ENCODE measurements around the gene MORC1. TPM values are rescaled to one million over a fixed set of nuclear protein-coding genes. Genes with fewer than 3 reads are reported as not detected.

The MORC1 gene
- polyA plus RNA-seq, 4 donors, result not detected

DNA sequence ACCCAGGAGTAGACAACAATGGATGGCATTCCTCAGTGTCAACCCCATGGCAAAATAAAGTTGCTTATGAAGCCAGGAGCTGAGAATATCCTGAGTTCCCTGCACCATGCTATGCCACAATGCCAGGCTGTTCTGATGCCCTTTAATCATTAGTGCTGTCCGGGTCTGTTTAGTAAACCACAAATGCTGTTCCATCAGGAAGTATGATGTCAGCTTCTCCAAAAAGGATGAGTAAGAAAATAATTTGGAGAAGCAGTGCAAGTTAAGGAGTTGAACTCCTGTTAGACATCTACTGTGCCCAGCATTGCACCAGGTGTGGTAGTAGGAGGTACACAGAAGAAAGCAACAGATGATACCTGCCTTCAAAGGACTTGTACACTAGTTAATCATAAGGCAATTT is 96.4 kb downstream of the MORC1 start:
- no peak for FAIRE-seq
- WGBS, 3 donors, result 38 to 60% (median 38%) methylated on average over 1 of the region's 1 CpG

DNA sequence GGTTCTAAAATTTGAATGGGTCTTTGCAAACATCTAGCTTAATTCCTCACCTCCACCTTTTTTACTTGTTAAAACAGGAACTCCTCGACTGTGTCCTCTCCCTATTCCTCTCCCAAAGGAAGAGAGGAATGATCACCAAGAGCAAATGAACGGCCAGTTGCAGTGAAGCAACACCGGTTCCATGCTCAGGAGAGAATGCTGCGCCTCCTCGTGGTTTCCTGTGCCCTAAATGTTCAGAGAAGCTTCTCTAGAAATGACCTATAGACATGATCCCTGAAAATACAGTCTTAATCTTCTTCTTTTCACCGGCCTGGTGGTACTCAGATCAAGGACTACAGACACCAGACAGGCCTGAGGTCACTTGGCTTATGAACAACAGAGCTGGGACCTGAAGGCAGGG is 99.1 kb downstream of the MORC1 start:
- Histone ChIP-seq H3K27me3 (ENCODE audit: control insufficient read depth in 3 of 3, insufficient read depth in 3 of 3, low read length in 3 of 3) (no peaks in the 10 kb centered on the region), H3K36me3 (ENCODE audit: control insufficient read depth in 3 of 3, insufficient read depth in 2 of 3, low read depth in 1 of 3, low read length in 3 of 3) (no peaks in the 10 kb centered on the region), H3K4me3 (ENCODE audit: low read depth in 1 of 3, low read length in 3 of 3) (no peak overlapping the region), H3K9me3 (ENCODE audit: control insufficient read depth in 2 of 2, insufficient read depth in 1 of 2, low read depth in 1 of 2, low read length in 1 of 2) (no peaks in the 10 kb centered on the region), H3K27ac (ENCODE audit: low read depth in 1 of 3, low read length in 2 of 3) (no peak overlapping the region), H3K4me1 (ENCODE audit: control insufficient read depth in 3 of 3, insufficient read depth in 2 of 3, low read depth in 1 of 3, low read length in 2 of 3) (no peaks in the 10 kb centered on the region)
- 62 to 71% (median 71%) methylated on average over 6 of the region's 6 CpGs for WGBS, 3 donors
- DNase-seq (no peak), FAIRE-seq (no peak)

More for the DNA sequence above, 96.4 kb downstream of the MORC1 start:
- Histone ChIP-seq H3K4me1 (ENCODE audit: control insufficient read depth in 3 of 3, insufficient read depth in 2 of 3, low read depth in 1 of 3, low read length in 2 of 3) (no peaks in the 10 kb centered on the region), H3K9me3 (ENCODE audit: control insufficient read depth in 2 of 2, insufficient read depth in 1 of 2, low read depth in 1 of 2, low read length in 1 of 2) (no peaks in the 10 kb centered on the region), H3K36me3 (ENCODE audit: control insufficient read depth in 3 of 3, insufficient read depth in 2 of 3, low read depth in 1 of 3, low read length in 3 of 3) (no peaks in the 10 kb centered on the region), H3K27ac (ENCODE audit: low read depth in 1 of 3, low read length in 2 of 3) (no peak overlapping the region), H3K4me3 (ENCODE audit: low read depth in 1 of 3, low read length in 3 of 3) (no peak overlapping the region), H3K27me3 (ENCODE audit: control insufficient read depth in 3 of 3, insufficient read depth in 3 of 3, low read length in 3 of 3) (no peaks in the 10 kb centered on the region)
- no peak for DNase-seq

DNA sequence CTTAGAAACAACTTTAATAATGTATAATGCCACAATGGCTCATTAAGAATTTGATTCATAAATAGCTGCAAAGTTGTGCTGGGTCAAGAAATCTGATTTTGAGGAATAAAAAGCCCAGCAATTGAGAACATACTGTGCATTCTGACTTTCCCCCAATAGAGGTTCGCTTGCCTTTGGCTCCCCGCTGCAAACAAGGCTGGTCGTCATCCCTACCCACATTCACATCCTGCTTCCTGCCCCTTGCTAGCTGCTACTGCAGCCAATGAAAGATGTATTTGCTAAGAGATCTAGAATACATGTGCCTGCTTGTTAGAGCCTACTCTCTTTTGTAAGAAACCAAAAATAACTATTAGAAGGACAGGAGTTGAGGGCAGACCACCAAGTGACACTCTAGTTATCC is 112.5 kb downstream of the MORC1 start:
- Histone ChIP-seq H3K27me3 (ENCODE audit: control insufficient read depth in 3 of 3, insufficient read depth in 3 of 3, low read length in 3 of 3) (no peaks in the 10 kb centered on the region), H3K27ac (ENCODE audit: low read depth in 1 of 3, low read length in 2 of 3) (no peak overlapping the region), H3K9me3 (ENCODE audit: control insufficient read depth in 2 of 2, insufficient read depth in 1 of 2, low read depth in 1 of 2, low read length in 1 of 2) (no peaks in the 10 kb centered on the region), H3K4me1 (ENCODE audit: control insufficient read depth in 3 of 3, insufficient read depth in 2 of 3, low read depth in 1 of 3, low read length in 2 of 3) (no peaks in the 10 kb centered on the region), H3K36me3 (ENCODE audit: control insufficient read depth in 3 of 3, insufficient read depth in 2 of 3, low read depth in 1 of 3, low read length in 3 of 3) (no peaks in the 10 kb centered on the region), H3K4me3 (ENCODE audit: low read depth in 1 of 3, low read length in 3 of 3) (no peak overlapping the region)
- WGBS, 3 donors, result 71 to 91% (median 75%) methylated on average over 3 of the region's 3 CpGs
- FAIRE-seq (no peak), DNase-seq (no peak)

- Histone ChIP-seq H3K4me1 (ENCODE audit: control insufficient read depth in 3 of 3, insufficient read depth in 2 of 3, low read depth in 1 of 3, low read length in 2 of 3) (no peaks in the 10 kb centered on the region), H3K27ac (ENCODE audit: low read depth in 1 of 3, low read length in 2 of 3) (no peak overlapping the region), H3K4me3 (ENCODE audit: low read depth in 1 of 3, low read length in 3 of 3) (no peak overlapping the region), H3K36me3 (ENCODE audit: control insufficient read depth in 3 of 3, insufficient read depth in 2 of 3, low read depth in 1 of 3, low read length in 3 of 3) (no peaks in the 10 kb centered on the region), H3K27me3 (ENCODE audit: control insufficient read depth in 3 of 3, insufficient read depth in 3 of 3, low read length in 3 of 3) (no peaks in the 10 kb centered on the region), H3K9me3 (ENCODE audit: control insufficient read depth in 2 of 2, insufficient read depth in 1 of 2, low read depth in 1 of 2, low read length in 1 of 2) (no peaks in the 10 kb centered on the region)
- DNase-seq, result no peak
- no peak for FAIRE-seq
- 68 to 71% (median 70%) methylated on average over 3 of the region's 3 CpGs for WGBS, 3 donors
Observed at GRCh38 chr3:108998436-108998835, 119.5 kb downstream of the MORC1 start.

DNA sequence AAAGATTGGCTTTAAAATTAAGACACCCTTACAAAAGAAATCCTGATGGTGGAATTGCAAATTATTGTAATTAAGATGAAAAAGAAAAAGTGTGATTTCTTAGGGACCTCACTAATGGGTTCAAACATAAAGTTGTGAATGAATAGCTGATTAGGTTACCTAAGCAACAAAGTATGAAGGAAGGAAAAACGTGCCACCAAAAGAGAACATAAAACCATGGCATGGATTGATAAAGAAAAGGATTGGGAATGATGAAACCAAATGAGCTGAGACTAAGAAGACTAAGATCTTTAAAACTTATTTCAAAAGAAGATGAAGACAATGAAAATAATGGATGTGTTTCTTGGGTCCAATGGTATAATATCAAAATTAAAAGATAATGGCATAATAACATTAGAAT is 132.1 kb downstream of the MORC1 start:
- peaks cover 0 to 3% of the 10 kb centered on the region in 2 donors for H3K9me3 ChIP-seq (ENCODE audit: control insufficient read depth in 2 of 2, insufficient read depth in 1 of 2, low read depth in 1 of 2, low read length in 1 of 2)
- H3K27ac ChIP-seq (ENCODE audit: low read depth in 1 of 3, low read length in 2 of 3), result no peak overlapping the region
- H3K27me3 ChIP-seq (ENCODE audit: control insufficient read depth in 3 of 3, insufficient read depth in 3 of 3, low read length in 3 of 3), result no peaks in the 10 kb centered on the region
- no peak for DNase-seq
- no peak overlapping the region for H3K4me3 ChIP-seq (ENCODE audit: low read depth in 1 of 3, low read length in 3 of 3)
- no peaks in the 10 kb centered on the region for H3K4me1 ChIP-seq (ENCODE audit: control insufficient read depth in 3 of 3, insufficient read depth in 2 of 3, low read depth in 1 of 3, low read length in 2 of 3)
- FAIRE-seq, result no peak
- 0% methylated on average over 1 of the region's 1 CpG for WGBS, 3 donors
- H3K36me3 ChIP-seq (ENCODE audit: control insufficient read depth in 3 of 3, insufficient read depth in 2 of 3, low read depth in 1 of 3, low read length in 3 of 3), result no peaks in the 10 kb centered on the region

DNA sequence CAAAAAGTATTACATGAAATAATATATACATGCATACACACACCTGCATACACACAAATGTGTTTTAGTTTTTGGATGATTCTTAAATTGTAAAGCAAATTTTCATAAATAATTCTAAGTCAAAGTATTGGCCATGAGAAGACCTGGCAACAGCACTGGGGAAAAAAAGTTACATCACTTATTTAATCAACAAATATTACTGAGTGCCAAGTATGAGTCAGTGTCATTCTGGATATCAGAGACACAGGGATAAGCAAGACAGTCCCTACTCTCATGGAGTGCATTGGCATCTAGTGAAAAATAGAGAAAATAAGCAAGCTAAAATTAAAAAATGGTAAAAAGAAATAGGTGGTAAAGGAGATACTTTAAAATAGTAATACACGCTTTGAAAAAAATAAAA is 134.9 kb downstream of the MORC1 start:
- WGBS, 3 donors, result 92 to 98% (median 97%) methylated on average over 1 of the region's 1 CpG
- no peaks in the 10 kb centered on the region for H3K27me3 ChIP-seq (ENCODE audit: control insufficient read depth in 3 of 3, insufficient read depth in 3 of 3, low read length in 3 of 3)
- H3K4me3 ChIP-seq (ENCODE audit: low read depth in 1 of 3, low read length in 3 of 3), result no peak overlapping the region
- no peaks in the 10 kb centered on the region for H3K36me3 ChIP-seq (ENCODE audit: control insufficient read depth in 3 of 3, insufficient read depth in 2 of 3, low read depth in 1 of 3, low read length in 3 of 3)
- no peak for FAIRE-seq
- no peaks in the 10 kb centered on the region for H3K4me1 ChIP-seq (ENCODE audit: control insufficient read depth in 3 of 3, insufficient read depth in 2 of 3, low read depth in 1 of 3, low read length in 2 of 3)
- no peak for DNase-seq
- no peaks in the 10 kb centered on the region for H3K9me3 ChIP-seq (ENCODE audit: control insufficient read depth in 2 of 2, insufficient read depth in 1 of 2, low read depth in 1 of 2, low read length in 1 of 2)
- no peak overlapping the region for H3K27ac ChIP-seq (ENCODE audit: low read depth in 1 of 3, low read length in 2 of 3)

- no peaks in the 10 kb centered on the region for H3K27me3 ChIP-seq (ENCODE audit: control insufficient read depth in 3 of 3, insufficient read depth in 3 of 3, low read length in 3 of 3)
- H3K27ac ChIP-seq (ENCODE audit: low read depth in 1 of 3, low read length in 2 of 3), result no peak overlapping the region
- H3K36me3 ChIP-seq (ENCODE audit: control insufficient read depth in 3 of 3, insufficient read depth in 2 of 3, low read depth in 1 of 3, low read length in 3 of 3), result no peaks in the 10 kb centered on the region
- H3K4me1 ChIP-seq (ENCODE audit: control insufficient read depth in 3 of 3, insufficient read depth in 2 of 3, low read depth in 1 of 3, low read length in 2 of 3), result no peaks in the 10 kb centered on the region
- H3K4me3 ChIP-seq (ENCODE audit: low read depth in 1 of 3, low read length in 3 of 3), result no peak overlapping the region
- WGBS, 3 donors, result 32 to 47% (median 40%) methylated on average over 2 of the region's 2 CpGs
- DNase-seq, result no peak
- no peak for FAIRE-seq
- no peaks in the 10 kb centered on the region for H3K9me3 ChIP-seq (ENCODE audit: control insufficient read depth in 2 of 2, insufficient read depth in 1 of 2, low read depth in 1 of 2, low read length in 1 of 2)
Observed at GRCh38 chr3:108976058-108976457, 141.9 kb downstream of the MORC1 start.

DNA sequence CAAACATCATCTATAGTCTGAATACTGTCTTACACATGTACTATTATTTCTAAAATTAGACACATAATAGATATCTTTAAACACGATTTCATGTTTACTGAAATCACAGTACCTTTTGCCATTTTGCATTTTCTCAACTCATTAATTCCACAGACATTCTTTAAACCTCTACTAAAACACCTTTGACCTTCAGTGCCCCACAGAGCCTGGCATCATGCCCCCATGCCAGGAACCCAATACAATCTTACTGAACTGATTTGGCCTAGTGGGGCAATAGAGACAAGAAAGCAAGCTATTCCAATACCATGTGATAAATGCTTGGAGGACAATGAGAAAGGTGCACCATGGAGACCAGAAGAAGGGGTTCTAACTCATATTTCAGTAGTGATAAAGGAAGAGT is 144.9 kb downstream of the MORC1 start:
- WGBS, 3 donors, result 65 to 78% (median 72%) methylated on average over 1 of the region's 1 CpG
- Histone ChIP-seq H3K27ac (ENCODE audit: low read depth in 1 of 3, low read length in 2 of 3) (no peak overlapping the region), H3K27me3 (ENCODE audit: control insufficient read depth in 3 of 3, insufficient read depth in 3 of 3, low read length in 3 of 3) (no peaks in the 10 kb centered on the region), H3K4me1 (ENCODE audit: control insufficient read depth in 3 of 3, insufficient read depth in 2 of 3, low read depth in 1 of 3, low read length in 2 of 3) (no peaks in the 10 kb centered on the region), H3K36me3 (ENCODE audit: control insufficient read depth in 3 of 3, insufficient read depth in 2 of 3, low read depth in 1 of 3, low read length in 3 of 3) (no peaks in the 10 kb centered on the region), H3K9me3 (ENCODE audit: control insufficient read depth in 2 of 2, insufficient read depth in 1 of 2, low read depth in 1 of 2, low read length in 1 of 2) (no peaks in the 10 kb centered on the region), H3K4me3 (ENCODE audit: low read depth in 1 of 3, low read length in 3 of 3) (no peak overlapping the region)
- DNase-seq (no peak), FAIRE-seq (no peak)

- 76 to 79% (median 78%) methylated on average over 3 of the region's 3 CpGs for WGBS, 3 donors
- no peaks in the 10 kb centered on the region for H3K4me1 ChIP-seq (ENCODE audit: control insufficient read depth in 3 of 3, insufficient read depth in 2 of 3, low read depth in 1 of 3, low read length in 2 of 3)
- no peak overlapping the region for H3K4me3 ChIP-seq (ENCODE audit: low read depth in 1 of 3, low read length in 3 of 3)
- no peak overlapping the region for H3K27ac ChIP-seq (ENCODE audit: low read depth in 1 of 3, low read length in 2 of 3)
- no peaks in the 10 kb centered on the region for H3K27me3 ChIP-seq (ENCODE audit: control insufficient read depth in 3 of 3, insufficient read depth in 3 of 3, low read length in 3 of 3)
- FAIRE-seq (no peak), DNase-seq (no peak)
- H3K9me3 ChIP-seq (ENCODE audit: control insufficient read depth in 2 of 2, insufficient read depth in 1 of 2, low read depth in 1 of 2, low read length in 1 of 2), result no peaks in the 10 kb centered on the region
- H3K36me3 ChIP-seq (ENCODE audit: control insufficient read depth in 3 of 3, insufficient read depth in 2 of 3, low read depth in 1 of 3, low read length in 3 of 3), result no peaks in the 10 kb centered on the region
Observed at GRCh38 chr3:108972482-108972881, 145.5 kb downstream of the MORC1 start.

All from small intestine (tissue), 7 donors.